PFSK-1 (cell line): ENCODE data around the gene OGA.

ENCODE experiments used
- SIN3A ChIP-seq: IDR thresholded peaks from 2 replicates; pipeline ENCODE4 v1.6.1; 2012; ENCODE audit warnings: mild to moderate bottlenecking, low read length, moderate library complexity, borderline replicate concordance; ENCODE audit not compliant: insufficient read depth
- TAF1 ChIP-seq: IDR thresholded peaks from 2 replicates; pipeline ENCODE4 v1.6.1; 2012; ENCODE audit warnings: low read length, control low read depth, borderline replicate concordance; ENCODE audit not compliant: insufficient read depth

DNA sequence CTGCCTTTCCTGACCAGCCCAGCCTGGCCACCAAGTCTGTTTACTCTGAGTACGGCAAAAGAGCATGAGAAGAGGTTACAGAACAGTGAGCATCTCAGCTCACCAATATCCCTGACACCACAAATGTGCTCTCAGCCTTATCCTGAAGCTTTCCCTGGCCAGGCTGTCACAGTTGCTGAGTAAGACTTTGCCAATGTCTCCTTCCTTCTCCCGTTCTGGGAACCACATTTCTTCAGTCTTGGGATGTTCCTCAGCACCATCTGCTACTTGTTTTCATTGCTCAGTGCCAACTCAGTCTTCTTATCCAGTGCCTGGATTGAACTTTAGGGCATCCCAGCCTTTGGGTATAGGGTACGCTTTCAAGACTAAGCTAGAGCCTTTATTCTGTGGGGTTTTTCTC lies 32.5 kb upstream of the OGA start:
- TF ChIP-seq SIN3A: no peak
- TF ChIP-seq TAF1: no peak
